ENCODE data around the gene HEMGN. TPM values are rescaled to one million over a fixed set of nuclear protein-coding genes. Genes with fewer than 3 reads are reported as not detected.

HEMGN gene
- total RNA-seq, 1 experiment from 2014 or later: 0.11 TPM

DNA sequence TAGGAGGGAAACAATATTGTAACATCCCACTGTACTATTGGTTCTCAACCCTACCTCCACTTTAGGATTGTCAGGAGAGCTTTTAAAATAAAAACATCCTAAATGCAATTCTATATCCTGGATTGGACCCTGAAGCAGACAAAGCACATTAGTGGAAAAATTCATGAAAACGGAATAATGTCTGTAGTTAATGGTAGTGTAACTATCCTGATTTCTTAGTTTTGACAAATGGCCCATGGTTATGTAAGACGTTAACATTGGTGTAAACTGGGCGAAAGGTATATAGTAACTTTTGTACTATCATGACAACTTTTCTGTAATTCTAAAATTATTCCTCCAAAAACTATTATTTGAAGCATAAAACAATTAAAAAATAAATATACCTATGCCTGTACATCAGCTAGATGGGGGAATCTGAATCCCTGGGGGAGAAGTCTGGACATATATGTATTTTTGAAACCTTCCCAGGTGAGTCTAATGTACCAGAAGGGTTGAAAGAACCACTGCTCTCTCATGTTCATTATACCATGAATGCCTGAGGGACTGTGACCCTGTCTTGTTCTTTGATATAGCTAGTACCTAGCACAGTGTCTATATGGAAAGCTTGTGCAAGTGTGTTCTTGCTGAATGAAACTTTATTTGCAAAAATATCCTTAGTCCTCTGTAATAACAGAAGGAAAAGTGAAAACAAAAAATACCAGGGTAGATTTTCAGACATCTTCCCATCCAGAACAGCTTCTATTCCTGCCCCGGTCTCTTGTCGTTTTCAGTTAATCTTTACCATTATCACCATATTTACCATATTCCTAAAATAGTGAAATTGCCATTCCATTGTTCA, 12.3 kb downstream of the HEMGN start (continued):
- TF ChIP-seq, protein P1, sequence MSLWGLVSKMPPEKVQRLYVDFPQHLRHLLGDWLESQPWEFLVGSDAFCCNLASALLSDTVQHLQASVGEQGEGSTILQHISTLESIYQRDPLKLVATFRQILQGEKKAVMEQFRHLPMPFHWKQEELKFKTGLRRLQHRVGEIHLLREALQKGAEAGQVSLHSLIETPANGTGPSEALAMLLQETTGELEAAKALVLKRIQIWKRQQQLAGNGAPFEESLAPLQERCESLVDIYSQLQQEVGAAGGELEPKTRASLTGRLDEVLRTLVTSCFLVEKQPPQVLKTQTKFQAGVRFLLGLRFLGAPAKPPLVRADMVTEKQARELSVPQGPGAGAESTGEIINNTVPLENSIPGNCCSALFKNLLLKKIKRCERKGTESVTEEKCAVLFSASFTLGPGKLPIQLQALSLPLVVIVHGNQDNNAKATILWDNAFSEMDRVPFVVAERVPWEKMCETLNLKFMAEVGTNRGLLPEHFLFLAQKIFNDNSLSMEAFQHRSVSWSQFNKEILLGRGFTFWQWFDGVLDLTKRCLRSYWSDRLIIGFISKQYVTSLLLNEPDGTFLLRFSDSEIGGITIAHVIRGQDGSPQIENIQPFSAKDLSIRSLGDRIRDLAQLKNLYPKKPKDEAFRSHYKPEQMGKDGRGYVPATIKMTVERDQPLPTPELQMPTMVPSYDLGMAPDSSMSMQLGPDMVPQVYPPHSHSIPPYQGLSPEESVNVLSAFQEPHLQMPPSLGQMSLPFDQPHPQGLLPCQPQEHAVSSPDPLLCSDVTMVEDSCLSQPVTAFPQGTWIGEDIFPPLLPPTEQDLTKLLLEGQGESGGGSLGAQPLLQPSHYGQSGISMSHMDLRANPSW (CRISPR knock-in tag; conservative IDR thresholded peaks at IDR 0.05; ENCODE audit: low read depth): no peak

- H3K36me3 Mint-ChIP-seq: no peaks in the 10 kb centered on the region
- ChIA-PET POLR2A (no interaction called here), CTCF (interaction anchor here (0.6 to 1.2 kb wide), 4 partner anchors 10 to 335 kb away, joined by 3 to 4 read pairs (median 4); no protein-coding TSS in a partner anchor)
- TF ChIP-seq, protein P2, sequence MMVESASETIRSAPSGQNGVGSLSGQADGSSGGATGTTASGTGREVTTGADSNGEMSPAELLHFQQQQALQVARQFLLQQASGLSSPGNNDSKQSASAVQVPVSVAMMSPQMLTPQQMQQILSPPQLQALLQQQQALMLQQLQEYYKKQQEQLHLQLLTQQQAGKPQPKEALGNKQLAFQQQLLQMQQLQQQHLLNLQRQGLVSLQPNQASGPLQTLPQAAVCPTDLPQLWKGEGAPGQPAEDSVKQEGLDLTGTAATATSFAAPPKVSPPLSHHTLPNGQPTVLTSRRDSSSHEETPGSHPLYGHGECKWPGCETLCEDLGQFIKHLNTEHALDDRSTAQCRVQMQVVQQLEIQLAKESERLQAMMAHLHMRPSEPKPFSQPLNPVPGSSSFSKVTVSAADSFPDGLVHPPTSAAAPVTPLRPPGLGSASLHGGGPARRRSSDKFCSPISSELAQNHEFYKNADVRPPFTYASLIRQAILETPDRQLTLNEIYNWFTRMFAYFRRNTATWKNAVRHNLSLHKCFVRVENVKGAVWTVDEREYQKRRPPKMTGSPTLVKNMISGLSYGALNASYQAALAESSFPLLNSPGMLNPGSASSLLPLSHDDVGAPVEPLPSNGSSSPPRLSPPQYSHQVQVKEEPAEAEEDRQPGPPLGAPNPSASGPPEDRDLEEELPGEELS (CRISPR knock-in tag; IDR thresholded peaks at IDR 0.05): no peak
- TF ChIP-seq IRF1 (CRISPR knock-in tag; IDR thresholded peaks at IDR 0.05) (no peak), GRHL2 (CRISPR knock-in tag; IDR thresholded peaks at IDR 0.05; ENCODE audit: insufficient replicate concordance, severe bottlenecking) (no peak), USF2 (CRISPR knock-in tag; IDR thresholded peaks at IDR 0.05) (no peak), FOXJ3 (CRISPR knock-in tag; IDR thresholded peaks at IDR 0.05; ENCODE audit: borderline replicate concordance) (no peak), E2F5 (CRISPR knock-in tag; IDR thresholded peaks at IDR 0.05) (no peak), NFE2L1 (CRISPR knock-in tag; IDR thresholded peaks at IDR 0.05) (no peak), TEAD1 (CRISPR knock-in tag; IDR thresholded peaks at IDR 0.05) (no peak), TP53 (CRISPR knock-in tag; IDR thresholded peaks at IDR 0.05) (no peak), NFYB (CRISPR knock-in tag; conservative IDR thresholded peaks at IDR 0.05; ENCODE audit: low read depth) (no peak), ZBTB21 (CRISPR knock-in tag; IDR thresholded peaks at IDR 0.05; ENCODE audit: borderline replicate concordance) (no peak), ATF3 (CRISPR knock-in tag; conservative IDR thresholded peaks at IDR 0.05) (no peak), CREM (CRISPR knock-in tag; IDR thresholded peaks at IDR 0.05) (no peak), EMX1 (CRISPR knock-in tag; IDR thresholded peaks at IDR 0.05) (no peak)
- TF ChIP-seq, protein P3, sequence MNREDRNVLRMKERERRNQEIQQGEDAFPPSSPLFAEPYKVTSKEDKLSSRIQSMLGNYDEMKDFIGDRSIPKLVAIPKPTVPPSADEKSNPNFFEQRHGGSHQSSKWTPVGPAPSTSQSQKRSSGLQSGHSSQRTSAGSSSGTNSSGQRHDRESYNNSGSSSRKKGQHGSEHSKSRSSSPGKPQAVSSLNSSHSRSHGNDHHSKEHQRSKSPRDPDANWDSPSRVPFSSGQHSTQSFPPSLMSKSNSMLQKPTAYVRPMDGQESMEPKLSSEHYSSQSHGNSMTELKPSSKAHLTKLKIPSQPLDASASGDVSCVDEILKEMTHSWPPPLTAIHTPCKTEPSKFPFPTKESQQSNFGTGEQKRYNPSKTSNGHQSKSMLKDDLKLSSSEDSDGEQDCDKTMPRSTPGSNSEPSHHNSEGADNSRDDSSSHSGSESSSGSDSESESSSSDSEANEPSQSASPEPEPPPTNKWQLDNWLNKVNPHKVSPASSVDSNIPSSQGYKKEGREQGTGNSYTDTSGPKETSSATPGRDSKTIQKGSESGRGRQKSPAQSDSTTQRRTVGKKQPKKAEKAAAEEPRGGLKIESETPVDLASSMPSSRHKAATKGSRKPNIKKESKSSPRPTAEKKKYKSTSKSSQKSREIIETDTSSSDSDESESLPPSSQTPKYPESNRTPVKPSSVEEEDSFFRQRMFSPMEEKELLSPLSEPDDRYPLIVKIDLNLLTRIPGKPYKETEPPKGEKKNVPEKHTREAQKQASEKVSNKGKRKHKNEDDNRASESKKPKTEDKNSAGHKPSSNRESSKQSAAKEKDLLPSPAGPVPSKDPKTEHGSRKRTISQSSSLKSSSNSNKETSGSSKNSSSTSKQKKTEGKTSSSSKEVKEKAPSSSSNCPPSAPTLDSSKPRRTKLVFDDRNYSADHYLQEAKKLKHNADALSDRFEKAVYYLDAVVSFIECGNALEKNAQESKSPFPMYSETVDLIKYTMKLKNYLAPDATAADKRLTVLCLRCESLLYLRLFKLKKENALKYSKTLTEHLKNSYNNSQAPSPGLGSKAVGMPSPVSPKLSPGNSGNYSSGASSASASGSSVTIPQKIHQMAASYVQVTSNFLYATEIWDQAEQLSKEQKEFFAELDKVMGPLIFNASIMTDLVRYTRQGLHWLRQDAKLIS (CRISPR knock-in tag; IDR thresholded peaks at IDR 0.05; ENCODE audit: borderline replicate concordance): no peak
- TF ChIP-seq, protein P1 (CRISPR knock-in tag; conservative IDR thresholded peaks at IDR 0.05; ENCODE audit: low read depth): no peak
These were observed 13.6 kb downstream of the HEMGN start for GRCh38 chr9:97924386-97924785.

More at GRCh38 chr9:97924386-97924785, 13.6 kb downstream of the HEMGN start:
- H3K4me3 Mint-ChIP-seq: no peak overlapping the region
- peaks cover 64% of the 10 kb centered on the region for H3K27me3 Mint-ChIP-seq (ENCODE audit: low read depth)
- H3K4me1 Mint-ChIP-seq: peaks cover 7% of the 10 kb centered on the region
- no peak for ATAC-seq
- DNase-seq (ENCODE audit: low spot score): no peak
- H3K27ac Mint-ChIP-seq: no peak overlapping the region
- peaks cover 9% of the 10 kb centered on the region for H3K9me3 Mint-ChIP-seq
